GM21367 (cell line): ENCODE measurements around the gene ZDHHC19.
"Not testable (repeated sequence)": the region's sequence is repeated elsewhere in the genome, so short reads cannot be mapped to it uniquely, and the experiment has no call there.

Experiments
- ATAC-seq: cut with Tn5 transposase; IDR thresholded peaks from one replicate; pipeline ENCODE4 v1.9.1; 2021; ENCODE audit not compliant: unreplicated experiment

ZDHHC19 gene

GRCh38 chr3:196210673-196211556 is at the start of gene ZDHHC19:
TSS of gene ZDHHC19 (minus strand) at chr3:196211400. CDS start at chr3:196211315, 85 bp downstream.
- ATAC-seq = no peak

- no peak for ATAC-seq
These were observed 49.6 kb upstream of the ZDHHC19 start for GRCh38 chr3:196260784-196261183.

GRCh38 chr3:196255776-196256175 is 44.6 kb upstream of the ZDHHC19 start:
- no peak for ATAC-seq

- ATAC-seq = no peak
These were observed 43.4 kb upstream of the ZDHHC19 start for GRCh38 chr3:196254376-196255283.

GRCh38 chr3:196251918-196252317 is 40.7 kb upstream of the ZDHHC19 start:
- ATAC-seq = no peak

GRCh38 chr3:196246612-196247308 is 35.6 kb upstream of the ZDHHC19 start:
- ATAC-seq = no peak

- ATAC-seq = not testable (repeated sequence)
These were observed 33.0 kb upstream of the ZDHHC19 start for GRCh38 chr3:196244166-196244565.

- ATAC-seq = no peak
These were observed 30.5 kb upstream of the ZDHHC19 start for GRCh38 chr3:196241704-196242103.

GRCh38 chr3:196240424-196240823 is 29.2 kb upstream of the ZDHHC19 start:
- no peak for ATAC-seq

- ATAC-seq = no peak
These were observed 27.7 kb upstream of the ZDHHC19 start for GRCh38 chr3:196238612-196239560.

GRCh38 chr3:196237203-196237602 is 26.0 kb upstream of the ZDHHC19 start:
- no peak for ATAC-seq

GRCh38 chr3:196236223-196236622 is 25.0 kb upstream of the ZDHHC19 start:
- ATAC-seq = no peak

GRCh38 chr3:196235452-196236122 is 24.4 kb upstream of the ZDHHC19 start:
- no peak for ATAC-seq

GRCh38 chr3:196232882-196233251 is 21.7 kb upstream of the ZDHHC19 start:
- no peak for ATAC-seq

GRCh38 chr3:196232154-196232881 is 21.1 kb upstream of the ZDHHC19 start:
- ATAC-seq = no peak

- no peak for ATAC-seq
These were observed 16.7 kb upstream of the ZDHHC19 start for GRCh38 chr3:196227629-196228493.

GRCh38 chr3:196227121-196227561 is 15.9 kb upstream of the ZDHHC19 start:
- ATAC-seq = no peak
